Panc1 (cell line): ENCODE measurements around the gene GPR158. TPM values are rescaled to one million over a fixed set of nuclear protein-coding genes. Genes with fewer than 3 reads are reported as not detected.

Experiments
- ATAC-seq: fragments of 200-7000 bp; cut with Tn5 transposase; 2 replicates; pipeline ENCODE4 v1.9.1; 2020; ENCODE audit warnings: mild to moderate bottlenecking, moderate library complexity
- BruUV-seq: library from RNA; stranded (reverse); fragments of 400-500 nt; replicated peaks from 2 replicates; lab custom pipeline; 2021; lab: Mats Ljungman, UMichigan
- CTCF ChIA-PET: fragments of 300-600 bp; sonication (Branson Sonifier 250); formaldehyde crosslinking; loops from one replicate; lab custom pipeline; 2022; ENCODE audit warnings: antibody characterized with exemption; lab: Charles Lee
- POLR2A ChIA-PET: fragments of 300-600 bp; sonication (Branson Sonifier 250); formaldehyde crosslinking; loops from one replicate; lab custom pipeline; 2022; ENCODE audit warnings: antibody characterized with exemption; lab: Charles Lee
- DNase-seq: peaks from one replicate; pipeline ENCODE4 v3.0.0-alpha.2; 2010; ENCODE audit warnings: low read depth, low spot score
- H3K27ac ChIP-seq: 2 replicates; pipeline ENCODE4 v1.5.1; 2011; ENCODE audit warnings: mild to moderate bottlenecking, low read length, inconsistent platforms
- H3K27me3 ChIP-seq: fragments of 200-500 bp; sonication (Bioruptor generic); 2 replicates; pipeline ENCODE4 v1.6.0; 2014; ENCODE audit warnings: low read length, inconsistent platforms; ENCODE audit not compliant: control insufficient read depth, insufficient read depth
- H3K36me3 ChIP-seq: fragments of 200-500 bp; sonication (Bioruptor generic); 2 replicates; pipeline ENCODE4 v1.5.1; 2014; ENCODE audit warnings: inconsistent platforms, mild to moderate bottlenecking, low read length, moderate library complexity; ENCODE audit not compliant: control insufficient read depth, insufficient read depth
- H3K4me1 ChIP-seq: 2 replicates; pipeline ENCODE4 v1.5.1; 2011; ENCODE audit warnings: inconsistent platforms, mild to moderate bottlenecking, low read length, moderate library complexity; ENCODE audit not compliant: control insufficient read depth, insufficient read depth
- H3K4me3 ChIP-seq, 2 experiments: 2 replicates each; pipeline ENCODE4 v1.5.1; 2011 to 2012; ENCODE audit warnings: low read depth in 2 of 2, low read length in 2 of 2, mild to moderate bottlenecking in 2 of 2, inconsistent platforms in 1 of 2, moderate library complexity in 1 of 2
- H3K9me3 ChIP-seq: fragments of 200-500 bp; sonication (Bioruptor generic); 2 replicates; pipeline ENCODE4 v1.5.1; 2014; ENCODE audit warnings: low read depth, mild to moderate bottlenecking, inconsistent platforms, low read length, moderate library complexity; ENCODE audit not compliant: control insufficient read depth, insufficient read depth
- POLR2AphosphoS5 ChIP-seq: IDR thresholded peaks from 2 replicates; pipeline ENCODE4 v1.6.1; 2012; ENCODE audit warnings: mild to moderate bottlenecking, low read depth, low read length, moderate library complexity
- SIN3A ChIP-seq: IDR thresholded peaks from 2 replicates; pipeline ENCODE4 v1.6.1; 2012; ENCODE audit warnings: low read depth, mild to moderate bottlenecking, low read length, moderate library complexity, borderline replicate concordance; ENCODE audit not compliant: insufficient read depth
- TCF7L2 ChIP-seq: IDR thresholded peaks from 2 replicates; pipeline ENCODE4 v1.6.1; 2011; ENCODE audit warnings: mild to moderate bottlenecking, low read depth, low read length, inconsistent platforms
- in situ Hi-C: cut with HindIII; loops from 2 replicates; pipeline ENCODE4 v1.10.0; 2016; ENCODE audit warnings: low sequenced_read_pairs, low pct_unique_long_range_greater_than_20kb
- intact Hi-C: fragments of 100-400 bp; cut with micrococcal nuclease; formaldehyde crosslinking; loops from one replicate; pipeline ENCODE4 v1.10.0; 2022; ENCODE audit not compliant: unreplicated experiment
- total RNA-seq: library from RNA; stranded (reverse); gene quantifications from one replicate; pipeline ENCODE4 v1.2.1, GENCODE V29; 2021; ENCODE audit not compliant: unreplicated experiment
- TF ChIP-seq, protein P1 (sequence below), 2 experiments: IDR thresholded peaks; 2 replicates each; pipeline ENCODE4 v1.6.1; 2011 to 2012; ENCODE audit warnings: low read depth in 2 of 2, control low read depth in 1 of 2, low read length in 1 of 2, mild to moderate bottlenecking in 1 of 2, moderate library complexity in 1 of 2; ENCODE audit not compliant: insufficient read depth in 1 of 2
- TF ChIP-seq, protein P2 (sequence below): fragments of 450-650 bp; IDR thresholded peaks from 2 replicates; pipeline ENCODE4 v1.5.1; 2017; ENCODE audit warnings: mild to moderate bottlenecking

GPR158 gene
- total RNA-seq, 1 experiment from 2014 or later: 0.64 TPM

DNA sequence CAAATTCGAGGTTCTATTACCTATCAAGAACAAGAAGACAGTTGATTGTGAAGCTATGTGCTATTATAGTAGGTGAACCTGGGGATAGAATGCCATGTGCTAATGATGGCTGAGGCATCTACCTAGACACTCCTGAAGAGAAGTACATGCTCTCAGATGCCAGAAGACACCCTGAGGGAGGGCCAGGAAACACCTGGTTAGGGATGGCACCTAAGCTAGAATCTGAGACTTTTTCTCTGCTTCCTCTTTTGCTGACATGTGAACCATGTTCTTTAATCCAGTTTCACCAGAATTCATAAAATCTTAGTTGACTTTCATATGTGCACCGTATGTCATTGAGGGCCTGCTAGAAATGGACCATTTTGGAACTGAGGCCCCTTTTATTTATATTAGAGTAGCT is 242.8 kb downstream of the GPR158 start:
- TF ChIP-seq SIN3A (no peak), POLR2AphosphoS5 (no peak), TCF7L2 (no peak)
- TF ChIP-seq, protein P1, sequence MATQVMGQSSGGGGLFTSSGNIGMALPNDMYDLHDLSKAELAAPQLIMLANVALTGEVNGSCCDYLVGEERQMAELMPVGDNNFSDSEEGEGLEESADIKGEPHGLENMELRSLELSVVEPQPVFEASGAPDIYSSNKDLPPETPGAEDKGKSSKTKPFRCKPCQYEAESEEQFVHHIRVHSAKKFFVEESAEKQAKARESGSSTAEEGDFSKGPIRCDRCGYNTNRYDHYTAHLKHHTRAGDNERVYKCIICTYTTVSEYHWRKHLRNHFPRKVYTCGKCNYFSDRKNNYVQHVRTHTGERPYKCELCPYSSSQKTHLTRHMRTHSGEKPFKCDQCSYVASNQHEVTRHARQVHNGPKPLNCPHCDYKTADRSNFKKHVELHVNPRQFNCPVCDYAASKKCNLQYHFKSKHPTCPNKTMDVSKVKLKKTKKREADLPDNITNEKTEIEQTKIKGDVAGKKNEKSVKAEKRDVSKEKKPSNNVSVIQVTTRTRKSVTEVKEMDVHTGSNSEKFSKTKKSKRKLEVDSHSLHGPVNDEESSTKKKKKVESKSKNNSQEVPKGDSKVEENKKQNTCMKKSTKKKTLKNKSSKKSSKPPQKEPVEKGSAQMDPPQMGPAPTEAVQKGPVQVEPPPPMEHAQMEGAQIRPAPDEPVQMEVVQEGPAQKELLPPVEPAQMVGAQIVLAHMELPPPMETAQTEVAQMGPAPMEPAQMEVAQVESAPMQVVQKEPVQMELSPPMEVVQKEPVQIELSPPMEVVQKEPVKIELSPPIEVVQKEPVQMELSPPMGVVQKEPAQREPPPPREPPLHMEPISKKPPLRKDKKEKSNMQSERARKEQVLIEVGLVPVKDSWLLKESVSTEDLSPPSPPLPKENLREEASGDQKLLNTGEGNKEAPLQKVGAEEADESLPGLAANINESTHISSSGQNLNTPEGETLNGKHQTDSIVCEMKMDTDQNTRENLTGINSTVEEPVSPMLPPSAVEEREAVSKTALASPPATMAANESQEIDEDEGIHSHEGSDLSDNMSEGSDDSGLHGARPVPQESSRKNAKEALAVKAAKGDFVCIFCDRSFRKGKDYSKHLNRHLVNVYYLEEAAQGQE (IDR thresholded peaks at IDR 0.05; ENCODE audit: insufficient read depth in 1 of 2, low read depth in 2 of 2, low read length in 1 of 2): no peak
- TF ChIP-seq, protein P2, sequence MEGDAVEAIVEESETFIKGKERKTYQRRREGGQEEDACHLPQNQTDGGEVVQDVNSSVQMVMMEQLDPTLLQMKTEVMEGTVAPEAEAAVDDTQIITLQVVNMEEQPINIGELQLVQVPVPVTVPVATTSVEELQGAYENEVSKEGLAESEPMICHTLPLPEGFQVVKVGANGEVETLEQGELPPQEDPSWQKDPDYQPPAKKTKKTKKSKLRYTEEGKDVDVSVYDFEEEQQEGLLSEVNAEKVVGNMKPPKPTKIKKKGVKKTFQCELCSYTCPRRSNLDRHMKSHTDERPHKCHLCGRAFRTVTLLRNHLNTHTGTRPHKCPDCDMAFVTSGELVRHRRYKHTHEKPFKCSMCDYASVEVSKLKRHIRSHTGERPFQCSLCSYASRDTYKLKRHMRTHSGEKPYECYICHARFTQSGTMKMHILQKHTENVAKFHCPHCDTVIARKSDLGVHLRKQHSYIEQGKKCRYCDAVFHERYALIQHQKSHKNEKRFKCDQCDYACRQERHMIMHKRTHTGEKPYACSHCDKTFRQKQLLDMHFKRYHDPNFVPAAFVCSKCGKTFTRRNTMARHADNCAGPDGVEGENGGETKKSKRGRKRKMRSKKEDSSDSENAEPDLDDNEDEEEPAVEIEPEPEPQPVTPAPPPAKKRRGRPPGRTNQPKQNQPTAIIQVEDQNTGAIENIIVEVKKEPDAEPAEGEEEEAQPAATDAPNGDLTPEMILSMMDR: no peak
- in situ Hi-C loops: no loop called here
- intact Hi-C loops: no loop called here
- ChIA-PET CTCF (no interaction called here), POLR2A (no interaction called here)
- H3K4me1 ChIP-seq: no peaks in the 10 kb centered on the region
- H3K27me3 ChIP-seq: no peaks in the 10 kb centered on the region
- H3K27ac ChIP-seq: no peak overlapping the region
- BruUV-seq: no TSS peak
- no peaks in the 10 kb centered on the region for H3K9me3 ChIP-seq
- H3K4me3 ChIP-seq: no peak overlapping the region
- no peak for DNase-seq
- no peaks in the 10 kb centered on the region for H3K36me3 ChIP-seq
- no peak for ATAC-seq

DNA sequence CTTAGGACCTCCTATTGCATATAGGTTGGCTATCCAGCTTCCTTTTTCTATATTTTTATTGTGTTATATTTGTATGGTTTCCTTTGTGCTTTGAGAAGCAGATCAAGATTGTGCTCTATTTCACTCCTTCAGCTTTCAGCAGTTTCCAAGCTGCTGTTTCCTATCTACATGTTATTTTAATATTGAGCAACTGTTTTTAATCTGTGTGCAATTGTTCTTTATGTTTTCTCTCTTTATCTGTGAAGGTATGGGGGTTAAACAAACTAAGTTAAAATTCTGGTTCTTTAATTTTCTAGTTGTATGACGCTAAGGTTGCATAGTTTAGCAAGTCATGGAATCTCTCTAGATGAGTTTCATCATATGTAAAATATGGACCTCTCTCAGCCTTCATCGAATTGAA is 251.0 kb downstream of the GPR158 start:
- ChIA-PET POLR2A (no interaction called here), CTCF (no interaction called here)
- Histone ChIP-seq H3K4me1 (no peaks in the 10 kb centered on the region), H3K4me3 (no peak overlapping the region), H3K27me3 (no peaks in the 10 kb centered on the region), H3K36me3 (no peaks in the 10 kb centered on the region), H3K9me3 (no peaks in the 10 kb centered on the region), H3K27ac (no peak overlapping the region)
- no peak for TF ChIP-seq POLR2AphosphoS5
- TF ChIP-seq, protein P2: no peak
- BruUV-seq: no TSS peak
- intact Hi-C loops: no loop called here
- in situ Hi-C loops: no loop called here
- DNase-seq (no peak), ATAC-seq (no peak)
